MM.1S (cell line): Measurements from ENCODE around the gene ABHD12.

Experiments used
- DNase-seq: peaks from one replicate; pipeline ENCODE4 v3.0.0-alpha.2; 2015
- H2AFZ ChIP-seq: fragments of 300-600 bp; sonication (generic); 2 replicates; pipeline ENCODE4 v1.6.0; 2016; ENCODE audit warnings: antibody characterized with exemption, low read length
- H3F3A ChIP-seq: fragments of 300-600 bp; sonication (generic); 2 replicates; pipeline ENCODE4 v1.6.1; 2016; ENCODE audit warnings: mild to moderate bottlenecking, antibody characterized with exemption, low read length, moderate library complexity, mixed read lengths; ENCODE audit not compliant: insufficient read depth
- H3K27ac ChIP-seq: fragments of 300-600 bp; sonication (generic); 2 replicates; pipeline ENCODE4 v1.5.1; 2016; ENCODE audit warnings: mild to moderate bottlenecking, low read length
- H3K27me3 ChIP-seq: fragments of 300-600 bp; sonication (generic); replicated peaks from 2 replicates; pipeline ENCODE4 v1.6.0; 2016; ENCODE audit warnings: low read length; ENCODE audit not compliant: insufficient read depth
- H3K36me3 ChIP-seq: fragments of 300-600 bp; sonication (generic); replicated peaks from 2 replicates; pipeline ENCODE4 v1.6.1; 2016; ENCODE audit warnings: mild to moderate bottlenecking, low read length, mixed read lengths; ENCODE audit not compliant: insufficient read depth
- H3K4me1 ChIP-seq: fragments of 300-600 bp; sonication (generic); 2 replicates; pipeline ENCODE4 v1.6.1; 2016; ENCODE audit warnings: low read length, mixed read lengths
- H3K4me2 ChIP-seq: fragments of 300-600 bp; sonication (generic); 2 replicates; pipeline ENCODE4 v1.6.0; 2016; ENCODE audit warnings: low read depth, low read length
- H3K4me3 ChIP-seq: fragments of 300-600 bp; sonication (generic); 2 replicates; pipeline ENCODE4 v1.5.1; 2016; ENCODE audit warnings: low read length, mixed read lengths
- H3K79me2 ChIP-seq: fragments of 300-600 bp; sonication (generic); 2 replicates; pipeline ENCODE4 v1.6.1; 2016; ENCODE audit warnings: mixed run types, low read length, mixed read lengths
- H3K9ac ChIP-seq: fragments of 300-600 bp; sonication (generic); 2 replicates; pipeline ENCODE4 v1.6.1; 2016; ENCODE audit warnings: low read length, mixed read lengths
- H3K9me2 ChIP-seq: fragments of 300-600 bp; sonication (generic); replicated peaks from 2 replicates; pipeline ENCODE4 v1.6.1; 2016; ENCODE audit warnings: mild to moderate bottlenecking, low read length, mixed read lengths; ENCODE audit not compliant: insufficient read depth
- H3K9me3 ChIP-seq: fragments of 300-600 bp; sonication (generic); replicated peaks from 2 replicates; pipeline ENCODE4 v1.6.1; 2016; ENCODE audit warnings: mild to moderate bottlenecking, low read length, mixed read lengths; ENCODE audit not compliant: insufficient read depth
- H4K20me1 ChIP-seq: fragments of 300-600 bp; sonication (generic); 2 replicates; pipeline ENCODE4 v1.6.1; 2016; ENCODE audit warnings: mild to moderate bottlenecking, low read length, moderate library complexity, mixed read lengths; ENCODE audit not compliant: insufficient read depth
- EZH2 ChIP-seq: fragments of 300-600 bp; sonication (generic); optimal IDR thresholded peaks from 2 replicates; pipeline ENCODE3; 2017; ENCODE audit warnings: low read depth, mild to moderate bottlenecking, antibody characterized with exemption, low read length, mixed read lengths
- EZH2phosphoT487 ChIP-seq: fragments of 300-600 bp; sonication (generic); IDR thresholded peaks from 2 replicates; pipeline ENCODE4 v1.6.1; 2018; ENCODE audit warnings: antibody characterized with exemption, low read length
- TF ChIP-seq, protein P1 (sequence below): fragments of 300-600 bp; sonication (generic); IDR thresholded peaks from 2 replicates; pipeline ENCODE4 v1.5.1; 2016; ENCODE audit warnings: antibody characterized with exemption, low read length, mixed read lengths

ABHD12 gene

DNA sequence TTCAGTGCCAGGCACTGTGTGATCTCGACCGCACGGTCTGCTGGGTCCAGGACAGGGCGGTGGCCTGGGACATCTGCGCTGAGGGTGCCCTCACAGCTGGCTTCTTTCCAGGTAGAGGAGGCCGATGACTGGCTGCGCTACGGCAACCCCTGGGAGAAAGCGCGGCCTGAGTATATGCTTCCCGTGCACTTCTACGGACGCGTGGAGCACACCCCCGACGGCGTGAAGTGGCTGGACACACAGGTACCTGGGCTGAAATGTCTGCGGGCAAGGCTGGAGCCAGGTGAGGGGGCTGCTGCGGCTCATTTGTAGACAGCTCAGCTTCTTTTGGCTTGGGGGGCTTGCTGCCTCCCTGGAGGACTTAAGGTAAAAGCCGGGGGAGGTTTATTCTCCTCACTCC, 116.2 kb downstream of the ABHD12 start:
- no peak overlapping the region for H3K4me3 ChIP-seq
- no peaks in the 10 kb centered on the region for H3K9me2 ChIP-seq
- no peaks in the 10 kb centered on the region for H3K9me3 ChIP-seq
- H3K9ac ChIP-seq, result no peak overlapping the region
- no peaks in the 10 kb centered on the region for H4K20me1 ChIP-seq
- peaks cover 8% of the 10 kb centered on the region for H3K36me3 ChIP-seq
- DNase-seq, result no peak
- no peaks in the 10 kb centered on the region for H3K27me3 ChIP-seq
- no peak overlapping the region for H2AFZ ChIP-seq
- no peaks in the 10 kb centered on the region for H3F3A ChIP-seq
- no peaks in the 10 kb centered on the region for H3K4me1 ChIP-seq
- H3K79me2 ChIP-seq, result peaks cover 5% of the 10 kb centered on the region
- TF ChIP-seq, protein P1, sequence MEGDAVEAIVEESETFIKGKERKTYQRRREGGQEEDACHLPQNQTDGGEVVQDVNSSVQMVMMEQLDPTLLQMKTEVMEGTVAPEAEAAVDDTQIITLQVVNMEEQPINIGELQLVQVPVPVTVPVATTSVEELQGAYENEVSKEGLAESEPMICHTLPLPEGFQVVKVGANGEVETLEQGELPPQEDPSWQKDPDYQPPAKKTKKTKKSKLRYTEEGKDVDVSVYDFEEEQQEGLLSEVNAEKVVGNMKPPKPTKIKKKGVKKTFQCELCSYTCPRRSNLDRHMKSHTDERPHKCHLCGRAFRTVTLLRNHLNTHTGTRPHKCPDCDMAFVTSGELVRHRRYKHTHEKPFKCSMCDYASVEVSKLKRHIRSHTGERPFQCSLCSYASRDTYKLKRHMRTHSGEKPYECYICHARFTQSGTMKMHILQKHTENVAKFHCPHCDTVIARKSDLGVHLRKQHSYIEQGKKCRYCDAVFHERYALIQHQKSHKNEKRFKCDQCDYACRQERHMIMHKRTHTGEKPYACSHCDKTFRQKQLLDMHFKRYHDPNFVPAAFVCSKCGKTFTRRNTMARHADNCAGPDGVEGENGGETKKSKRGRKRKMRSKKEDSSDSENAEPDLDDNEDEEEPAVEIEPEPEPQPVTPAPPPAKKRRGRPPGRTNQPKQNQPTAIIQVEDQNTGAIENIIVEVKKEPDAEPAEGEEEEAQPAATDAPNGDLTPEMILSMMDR, result no peak
- TF ChIP-seq EZH2 (no peak), EZH2phosphoT487 (no peak)
- no peak overlapping the region for H3K4me2 ChIP-seq
- no peak overlapping the region for H3K27ac ChIP-seq

GRCh38 chr20:25273541-25274358, 116.9 kb downstream of the ABHD12 start:
- H3K79me2 ChIP-seq, result peaks cover 9% of the 10 kb centered on the region
- TF ChIP-seq EZH2, result no peak
- TF ChIP-seq, protein P1, result no peak
- TF ChIP-seq EZH2phosphoT487, result no peak

GRCh38 chr20:25273046-25273445, 117.6 kb downstream of the ABHD12 start:
- DNase-seq, result no peak
- Histone ChIP-seq H3F3A (no peaks in the 10 kb centered on the region), H3K27ac (no peak overlapping the region), H3K9me3 (no peaks in the 10 kb centered on the region), H2AFZ (no peak overlapping the region), H3K4me3 (no peak overlapping the region), H3K36me3 (peaks cover 8% of the 10 kb centered on the region), H3K79me2 (peaks cover 13% of the 10 kb centered on the region), H3K9ac (no peak overlapping the region), H3K4me2 (no peak overlapping the region), H3K27me3 (no peaks in the 10 kb centered on the region), H3K4me1 (no peaks in the 10 kb centered on the region), H4K20me1 (no peaks in the 10 kb centered on the region), H3K9me2 (no peaks in the 10 kb centered on the region)
- TF ChIP-seq EZH2 (no peak), EZH2phosphoT487 (no peak)
- TF ChIP-seq, protein P1, result no peak

More at GRCh38 chr20:25273541-25274358, 116.9 kb downstream of the ABHD12 start:
- Histone ChIP-seq H3K4me1 (no peaks in the 10 kb centered on the region), H2AFZ (no peak overlapping the region), H3K9ac (no peak overlapping the region), H4K20me1 (no peaks in the 10 kb centered on the region), H3K36me3 (peaks cover 8% of the 10 kb centered on the region), H3F3A (no peaks in the 10 kb centered on the region), H3K4me2 (no peak overlapping the region), H3K4me3 (no peak overlapping the region), H3K27me3 (no peaks in the 10 kb centered on the region), H3K9me2 (no peaks in the 10 kb centered on the region), H3K9me3 (no peaks in the 10 kb centered on the region), H3K27ac (no peak overlapping the region)
- no peak for DNase-seq
